Uterus (tissue), 2 donors: ENCODE results near the gene ALLC.

Experiments used
- POLR2A ChIP-seq, 2 donors: fragments of 450-650 bp; IDR thresholded peaks; one replicate each; pipeline ENCODE4 v1.6.1; 2016; ENCODE audit warnings: antibody characterized with exemption in 2 of 2, mild to moderate bottlenecking in 1 of 2, moderate library complexity in 1 of 2
- TF ChIP-seq, protein P1 (sequence below), 4 experiments: fragments of 200-600 bp in 2 of 4; fragments of 450-650 bp in 2 of 4; sonication (generic) in 2 of 4; IDR thresholded peaks; one replicate each; pipeline ENCODE4 v1.5.1; 2016 to 2019; ENCODE audit warnings: antibody characterized with exemption in 4 of 4, mild to moderate bottlenecking in 2 of 4, moderate library complexity in 1 of 4

DNA sequence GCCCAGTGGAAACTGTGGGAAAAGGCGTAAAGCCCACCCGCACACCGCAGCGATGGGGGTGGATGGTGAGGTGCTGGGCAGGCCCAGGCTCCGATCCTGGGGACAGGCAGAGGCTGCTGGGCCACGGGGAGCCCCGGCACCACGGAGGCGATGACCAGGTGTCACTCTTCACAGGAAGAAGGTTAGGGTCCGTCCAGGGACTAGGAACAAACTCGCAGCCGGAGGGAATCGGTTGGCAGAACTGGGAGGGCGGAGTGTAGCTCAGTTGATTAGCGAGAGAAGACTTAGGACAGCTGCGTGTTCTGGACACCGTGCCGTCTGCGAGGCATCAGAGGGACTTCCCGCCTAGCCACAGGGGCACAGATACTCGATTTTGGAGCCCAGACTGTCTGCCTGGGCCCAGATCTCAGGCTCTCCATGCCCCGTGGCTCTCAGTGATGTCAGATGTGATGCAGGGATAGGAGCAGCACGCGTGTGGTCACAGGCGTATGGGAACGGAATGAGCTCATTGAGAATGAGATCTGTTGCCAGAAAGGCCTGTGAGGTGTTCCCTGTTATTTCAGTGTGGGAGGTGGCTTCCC lies 16.1 kb upstream of the ALLC start:
- TF ChIP-seq, protein P1, sequence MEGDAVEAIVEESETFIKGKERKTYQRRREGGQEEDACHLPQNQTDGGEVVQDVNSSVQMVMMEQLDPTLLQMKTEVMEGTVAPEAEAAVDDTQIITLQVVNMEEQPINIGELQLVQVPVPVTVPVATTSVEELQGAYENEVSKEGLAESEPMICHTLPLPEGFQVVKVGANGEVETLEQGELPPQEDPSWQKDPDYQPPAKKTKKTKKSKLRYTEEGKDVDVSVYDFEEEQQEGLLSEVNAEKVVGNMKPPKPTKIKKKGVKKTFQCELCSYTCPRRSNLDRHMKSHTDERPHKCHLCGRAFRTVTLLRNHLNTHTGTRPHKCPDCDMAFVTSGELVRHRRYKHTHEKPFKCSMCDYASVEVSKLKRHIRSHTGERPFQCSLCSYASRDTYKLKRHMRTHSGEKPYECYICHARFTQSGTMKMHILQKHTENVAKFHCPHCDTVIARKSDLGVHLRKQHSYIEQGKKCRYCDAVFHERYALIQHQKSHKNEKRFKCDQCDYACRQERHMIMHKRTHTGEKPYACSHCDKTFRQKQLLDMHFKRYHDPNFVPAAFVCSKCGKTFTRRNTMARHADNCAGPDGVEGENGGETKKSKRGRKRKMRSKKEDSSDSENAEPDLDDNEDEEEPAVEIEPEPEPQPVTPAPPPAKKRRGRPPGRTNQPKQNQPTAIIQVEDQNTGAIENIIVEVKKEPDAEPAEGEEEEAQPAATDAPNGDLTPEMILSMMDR (IDR thresholded peaks at IDR 0.05): no peak
- no peak for TF ChIP-seq POLR2A (IDR thresholded peaks at IDR 0.05)
